Fibroblast of lung (primary cell): Measurements from ENCODE around the gene MRPL49.

Experiments used
- EZH2 ChIP-seq: IDR thresholded peaks from 2 replicates; pipeline ENCODE4 v1.5.1; 2012; ENCODE audit warnings: low read length, control low read depth, mild to moderate bottlenecking; ENCODE audit errors: missing control alignments
- TF ChIP-seq, protein P1 (sequence below), 2 donors: IDR thresholded peaks in 1 of 2; conservative IDR thresholded peaks in 1 of 2; 1 replicate in 1 of 2; 2 replicates in 1 of 2; pipeline ENCODE4 v1.5.1; 2011 to 2012; ENCODE audit warnings: low read length in 2 of 2, control low read depth in 1 of 2, inconsistent platforms in 1 of 2, low read depth in 1 of 2, mild to moderate bottlenecking in 1 of 2

GRCh38 chr11:65169164-65169641, 47.1 kb downstream of the MRPL49 start:
- TF ChIP-seq, protein P1, sequence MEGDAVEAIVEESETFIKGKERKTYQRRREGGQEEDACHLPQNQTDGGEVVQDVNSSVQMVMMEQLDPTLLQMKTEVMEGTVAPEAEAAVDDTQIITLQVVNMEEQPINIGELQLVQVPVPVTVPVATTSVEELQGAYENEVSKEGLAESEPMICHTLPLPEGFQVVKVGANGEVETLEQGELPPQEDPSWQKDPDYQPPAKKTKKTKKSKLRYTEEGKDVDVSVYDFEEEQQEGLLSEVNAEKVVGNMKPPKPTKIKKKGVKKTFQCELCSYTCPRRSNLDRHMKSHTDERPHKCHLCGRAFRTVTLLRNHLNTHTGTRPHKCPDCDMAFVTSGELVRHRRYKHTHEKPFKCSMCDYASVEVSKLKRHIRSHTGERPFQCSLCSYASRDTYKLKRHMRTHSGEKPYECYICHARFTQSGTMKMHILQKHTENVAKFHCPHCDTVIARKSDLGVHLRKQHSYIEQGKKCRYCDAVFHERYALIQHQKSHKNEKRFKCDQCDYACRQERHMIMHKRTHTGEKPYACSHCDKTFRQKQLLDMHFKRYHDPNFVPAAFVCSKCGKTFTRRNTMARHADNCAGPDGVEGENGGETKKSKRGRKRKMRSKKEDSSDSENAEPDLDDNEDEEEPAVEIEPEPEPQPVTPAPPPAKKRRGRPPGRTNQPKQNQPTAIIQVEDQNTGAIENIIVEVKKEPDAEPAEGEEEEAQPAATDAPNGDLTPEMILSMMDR (conservative IDR thresholded peaks at IDR 0.05 in 1 of 2, IDR thresholded peaks at IDR 0.05 in 1 of 2; ENCODE audit: low read depth in 1 of 2, low read length in 2 of 2) = no peak
- no peak for TF ChIP-seq EZH2
